ENCODE data around the gene AKIP1.

DNA sequence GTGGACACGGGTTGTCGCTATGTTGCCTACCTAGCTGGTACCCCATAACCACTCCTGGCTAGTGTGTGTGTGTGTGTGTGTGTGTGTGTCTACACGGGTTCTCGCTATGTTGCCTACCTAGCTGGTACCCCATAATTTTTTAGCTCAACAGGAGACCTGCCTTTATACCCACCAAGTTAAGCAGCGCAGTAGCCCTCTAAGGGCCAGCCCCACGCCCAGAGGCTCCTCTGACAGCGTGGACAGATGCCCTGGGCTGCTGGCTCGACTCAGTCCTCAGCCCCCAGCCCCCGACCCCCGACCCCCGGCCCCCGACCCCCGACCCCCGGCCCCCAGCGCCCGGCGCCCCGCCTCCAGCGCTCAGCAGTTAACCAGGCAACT lies 351 bp upstream of the AKIP1 start:
- TF ChIP-seq CTCF (IDR thresholded peaks at IDR 0.05) = no peak
- no peak for TF ChIP-seq EP300 (IDR thresholded peaks at IDR 0.05)
